Measurements from ENCODE around the gene FOXN3. TPM values are rescaled to one million over a fixed set of nuclear protein-coding genes. Genes with fewer than 3 reads are reported as not detected.
"Not testable (repeated sequence)": the region's sequence is repeated elsewhere in the genome, so short reads cannot be mapped to it uniquely, and the experiment has no call there.

The FOXN3 gene
- total RNA-seq, 2 donors from 2014 or later = 141 to 150 TPM

DNA sequence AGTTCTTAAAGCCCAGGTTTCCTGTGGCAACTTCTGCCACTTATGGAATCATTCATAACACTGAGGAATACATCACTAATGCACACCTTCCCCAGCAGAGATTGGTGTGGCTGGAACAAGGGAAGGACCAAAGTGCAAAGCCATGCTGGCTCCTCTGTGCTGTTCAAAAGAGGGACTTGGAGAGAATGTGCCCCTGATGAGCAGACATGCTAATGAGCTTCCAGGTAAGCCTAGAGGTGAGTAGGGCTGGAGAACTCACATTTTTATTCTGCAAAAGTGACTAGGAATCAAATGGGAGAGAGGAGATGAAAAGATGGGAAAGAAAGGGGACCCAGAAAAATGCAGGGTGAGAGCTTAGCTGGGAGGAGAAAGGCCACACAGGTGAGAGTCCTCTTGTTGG, 302.9 kb downstream of the FOXN3 start:
- ATAC-seq (ENCODE audit: insufficient number of reproducible peaks, low FRiP score, low read depth) (no peak), DNase-seq (ENCODE audit: low spot score) (no peak)
- Histone ChIP-seq H3K4me1 (ENCODE audit: control insufficient read depth in 1 of 2, low read depth in 2 of 2) (no peaks in the 10 kb centered on the region), H3K9me3 (no peaks in the 10 kb centered on the region), H3K4me3 (no peak overlapping the region), H3K27me3 (replicated peaks; ENCODE audit: insufficient read depth) (no peaks in the 10 kb centered on the region), H3K36me3 (no peaks in the 10 kb centered on the region), H3K27ac (no peak overlapping the region)
- TF ChIP-seq, protein P1, sequence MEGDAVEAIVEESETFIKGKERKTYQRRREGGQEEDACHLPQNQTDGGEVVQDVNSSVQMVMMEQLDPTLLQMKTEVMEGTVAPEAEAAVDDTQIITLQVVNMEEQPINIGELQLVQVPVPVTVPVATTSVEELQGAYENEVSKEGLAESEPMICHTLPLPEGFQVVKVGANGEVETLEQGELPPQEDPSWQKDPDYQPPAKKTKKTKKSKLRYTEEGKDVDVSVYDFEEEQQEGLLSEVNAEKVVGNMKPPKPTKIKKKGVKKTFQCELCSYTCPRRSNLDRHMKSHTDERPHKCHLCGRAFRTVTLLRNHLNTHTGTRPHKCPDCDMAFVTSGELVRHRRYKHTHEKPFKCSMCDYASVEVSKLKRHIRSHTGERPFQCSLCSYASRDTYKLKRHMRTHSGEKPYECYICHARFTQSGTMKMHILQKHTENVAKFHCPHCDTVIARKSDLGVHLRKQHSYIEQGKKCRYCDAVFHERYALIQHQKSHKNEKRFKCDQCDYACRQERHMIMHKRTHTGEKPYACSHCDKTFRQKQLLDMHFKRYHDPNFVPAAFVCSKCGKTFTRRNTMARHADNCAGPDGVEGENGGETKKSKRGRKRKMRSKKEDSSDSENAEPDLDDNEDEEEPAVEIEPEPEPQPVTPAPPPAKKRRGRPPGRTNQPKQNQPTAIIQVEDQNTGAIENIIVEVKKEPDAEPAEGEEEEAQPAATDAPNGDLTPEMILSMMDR (IDR thresholded peaks at IDR 0.05) = no peak

DNA sequence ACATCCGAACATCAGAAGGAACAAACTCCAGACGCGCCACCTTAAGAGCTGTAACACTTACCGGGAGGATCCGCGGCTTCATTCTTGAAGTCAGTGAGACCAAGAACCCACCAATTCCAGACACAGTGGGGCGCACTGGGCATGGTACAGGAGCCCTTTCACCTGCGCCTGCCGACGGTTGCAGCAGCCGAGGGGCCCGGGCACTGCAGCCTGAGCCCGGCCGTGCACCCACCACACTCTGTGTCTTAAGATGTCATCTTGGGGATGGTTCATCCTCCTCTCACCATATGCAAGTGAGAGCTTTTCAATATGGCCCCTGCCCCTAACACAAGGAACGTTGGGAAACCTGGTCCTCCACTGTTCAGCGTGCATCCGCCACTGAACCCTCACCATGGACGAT, 304.3 kb downstream of the FOXN3 start:
- Histone ChIP-seq H3K4me3 (no peak overlapping the region), H3K9me3 (no peaks in the 10 kb centered on the region), H3K27me3 (replicated peaks; ENCODE audit: insufficient read depth) (no peaks in the 10 kb centered on the region), H3K4me1 (ENCODE audit: control insufficient read depth in 1 of 2, low read depth in 2 of 2) (no peaks in the 10 kb centered on the region), H3K27ac (no peak overlapping the region), H3K36me3 (no peaks in the 10 kb centered on the region)
- TF ChIP-seq, protein P1 (IDR thresholded peaks at IDR 0.05) = no peak
- ATAC-seq (ENCODE audit: insufficient number of reproducible peaks, low FRiP score, low read depth) (no peak), DNase-seq (ENCODE audit: low spot score) (no peak)

DNA sequence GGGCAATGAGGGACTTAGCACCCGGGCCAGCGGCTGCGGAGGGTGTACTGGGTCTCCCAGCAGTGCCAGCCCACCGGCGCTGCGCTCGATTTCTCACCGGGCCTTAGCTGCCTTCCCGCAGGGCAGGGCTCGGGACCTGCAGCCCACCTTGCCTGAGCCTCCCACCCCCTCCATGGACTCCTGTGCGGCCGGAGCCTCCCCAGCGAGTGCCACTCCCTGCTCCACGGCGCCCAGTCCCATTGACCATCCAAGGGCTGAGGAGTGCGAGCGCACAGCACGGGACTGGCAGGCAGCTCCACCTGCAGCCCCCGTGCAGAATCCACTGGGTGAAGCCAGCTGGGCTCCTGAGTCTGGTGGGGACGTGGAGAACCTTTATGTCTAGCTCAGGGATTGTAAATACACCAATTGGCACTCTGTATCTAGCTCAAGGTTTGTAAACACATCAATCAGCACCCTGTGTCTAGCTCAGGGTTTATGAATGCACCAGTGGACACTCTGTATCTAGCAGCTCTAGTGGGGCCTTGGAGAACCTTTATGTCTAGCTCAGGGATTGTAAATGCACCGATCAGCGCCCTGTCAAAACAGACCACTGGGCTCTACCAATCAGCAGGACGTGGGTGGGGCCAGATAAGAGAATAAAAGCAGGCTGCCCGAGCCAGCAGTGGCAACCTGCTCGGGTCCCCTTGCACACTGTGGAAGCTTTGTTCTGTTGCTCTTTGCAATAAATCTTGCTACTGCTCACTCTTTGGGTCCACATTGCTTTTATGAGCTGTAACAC, 305.1 kb downstream of the FOXN3 start:
- not testable (repeated sequence) for H3K27me3 ChIP-seq (replicated peaks; ENCODE audit: insufficient read depth); ATAC-seq (ENCODE audit: insufficient number of reproducible peaks, low FRiP score, low read depth); H3K4me1 ChIP-seq (ENCODE audit: control insufficient read depth in 1 of 2, low read depth in 2 of 2); H3K9me3 ChIP-seq; H3K27ac ChIP-seq; DNase-seq (ENCODE audit: low spot score); H3K4me3 ChIP-seq; H3K36me3 ChIP-seq

DNA sequence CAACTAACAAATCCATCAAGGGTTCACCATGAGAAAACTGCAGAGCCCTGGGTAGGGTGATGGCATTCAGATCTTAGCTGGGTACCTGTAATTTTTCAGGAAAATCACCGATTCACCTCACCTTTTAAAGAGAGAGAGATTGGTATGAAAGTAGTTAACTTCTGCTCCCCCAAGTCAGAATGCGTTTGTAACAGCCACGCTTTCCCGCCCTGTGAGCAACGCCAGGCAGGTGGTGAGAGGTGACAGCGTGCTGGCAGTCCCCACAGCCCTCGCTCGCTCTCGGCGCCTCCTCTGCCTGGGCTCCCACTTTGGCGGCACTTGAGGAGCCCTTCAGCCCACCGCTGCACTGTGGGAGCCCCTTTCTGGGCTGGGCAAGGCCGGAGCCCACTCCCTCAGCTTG, 305.8 kb downstream of the FOXN3 start:
- not testable (repeated sequence) for H3K4me3 ChIP-seq; H3K9me3 ChIP-seq; ATAC-seq (ENCODE audit: insufficient number of reproducible peaks, low FRiP score, low read depth); H3K27me3 ChIP-seq (replicated peaks; ENCODE audit: insufficient read depth); H3K4me1 ChIP-seq (ENCODE audit: control insufficient read depth in 1 of 2, low read depth in 2 of 2); DNase-seq (ENCODE audit: low spot score); H3K27ac ChIP-seq; H3K36me3 ChIP-seq

DNA sequence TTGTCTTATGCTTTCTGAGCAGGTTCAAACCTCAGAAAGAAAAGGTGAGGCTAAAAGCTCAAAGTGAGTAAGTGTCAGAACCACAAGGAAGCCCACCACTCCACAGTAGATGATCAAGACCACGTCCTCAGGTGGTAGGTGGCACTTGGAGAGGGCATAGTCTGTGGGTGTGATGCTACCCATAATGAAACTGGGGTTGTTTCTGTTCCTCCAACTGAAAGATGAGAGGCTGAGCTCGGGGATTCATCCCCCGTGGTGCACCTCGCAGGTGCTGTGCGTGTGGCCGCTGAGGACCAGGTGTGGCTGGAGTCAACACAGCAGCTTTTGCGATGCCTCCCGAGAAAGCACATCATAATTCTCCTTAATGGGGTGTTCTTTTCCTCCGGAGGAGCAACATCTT, 306.9 kb downstream of the FOXN3 start:
- no peaks in the 10 kb centered on the region for H3K27me3 ChIP-seq (replicated peaks; ENCODE audit: insufficient read depth)
- no peak overlapping the region for H3K4me3 ChIP-seq
- H3K27ac ChIP-seq = no peak overlapping the region
- no peak for ATAC-seq (ENCODE audit: insufficient number of reproducible peaks, low FRiP score, low read depth)
- TF ChIP-seq, protein P1 (IDR thresholded peaks at IDR 0.05) = no peak
- no peaks in the 10 kb centered on the region for H3K36me3 ChIP-seq
- no peaks in the 10 kb centered on the region for H3K9me3 ChIP-seq
- no peaks in the 10 kb centered on the region for H3K4me1 ChIP-seq (ENCODE audit: control insufficient read depth in 1 of 2, low read depth in 2 of 2)
- DNase-seq (ENCODE audit: low spot score) = no peak

DNA sequence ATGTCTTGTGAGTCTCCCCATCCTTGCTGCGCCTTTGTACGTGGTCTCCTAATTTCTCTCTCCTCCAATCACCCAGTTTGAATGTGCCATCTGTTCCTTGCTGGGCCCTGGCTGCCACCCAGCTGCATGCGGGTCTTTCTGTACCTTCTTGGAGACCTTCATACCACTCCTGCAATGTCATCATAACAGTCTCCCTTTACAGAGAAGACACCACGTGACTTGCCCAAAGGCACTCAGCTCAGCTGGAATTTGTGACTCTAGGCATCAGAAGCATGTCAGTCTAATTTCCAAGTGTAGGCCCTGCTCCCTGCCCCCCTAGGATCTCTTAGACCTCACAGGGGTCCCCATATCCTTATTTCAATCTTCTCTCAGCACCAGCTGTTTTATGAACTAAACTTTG, 308.4 kb downstream of the FOXN3 start:
- H3K4me3 ChIP-seq = no peak overlapping the region
- H3K4me1 ChIP-seq (ENCODE audit: control insufficient read depth in 1 of 2, low read depth in 2 of 2) = no peaks in the 10 kb centered on the region
- peaks cover 4% of the 10 kb centered on the region for H3K9me3 ChIP-seq
- no peaks in the 10 kb centered on the region for H3K27me3 ChIP-seq (replicated peaks; ENCODE audit: insufficient read depth)
- H3K36me3 ChIP-seq = no peaks in the 10 kb centered on the region
- no peak for DNase-seq (ENCODE audit: low spot score)
- no peak for ATAC-seq (ENCODE audit: insufficient number of reproducible peaks, low FRiP score, low read depth)
- H3K27ac ChIP-seq = no peak overlapping the region
- TF ChIP-seq, protein P1 (IDR thresholded peaks at IDR 0.05) = no peak
